HepG2 (cell line): ENCODE measurements around the gene DLG1. TPM values are rescaled to one million over a fixed set of nuclear protein-coding genes. Genes with fewer than 3 reads are reported as not detected.

Source experiments
- ATAC-seq: fragments of 200-7000 bp; cut with Tn5 transposase; 3 replicates; pipeline ENCODE4 v1.9.1; 2020; ENCODE audit warnings: mild to moderate bottlenecking, moderate library complexity
- BruUV-seq: library from RNA; stranded (reverse); fragments of 400-500 nt; replicated peaks from 2 replicates; lab custom pipeline; 2021; lab: Mats Ljungman, UMichigan
- CTCF ChIA-PET: fragments of 300-600 bp; formaldehyde crosslinking; extraction: SDS; loops from one replicate; lab custom pipeline; 2021; ENCODE audit warnings: low total read pairs, inconsistent platforms, low intra/inter-chr PET ratio; lab: Yijun Ruan, JAX
- POLR2A ChIA-PET: fragments of 350-600 bp; sonication (Branson Sonifier 250); formaldehyde crosslinking; loops from one replicate; lab custom pipeline; 2020; ENCODE audit warnings: antibody characterized with exemption, inconsistent platforms; lab: Yijun Ruan, JAX
- DNase-seq: peaks from one replicate; pipeline ENCODE4 v3.0.0-alpha.2; 2015; ENCODE audit warnings: low spot score
- FAIRE-seq: peaks from 3 replicates; lab custom pipeline; 2011; peaks lifted over from hg19 to GRCh38; lab: Jason Lieb, UNC
- H2AFZ ChIP-seq: one replicate; pipeline ENCODE4 v1.6.1; 2011; ENCODE audit warnings: low read length, inconsistent platforms
- H3K27ac ChIP-seq: fragments of 300-600 bp; 3 replicates; pipeline ENCODE4 v1.8.0; 2011; ENCODE audit warnings: mixed run types, mild to moderate bottlenecking, mixed read lengths, low read length, inconsistent platforms; ENCODE audit not compliant: insufficient read depth; ENCODE audit errors: extremely low read length
- H3K27me3 ChIP-seq, 2 experiments: fragments of 200-600 bp in 1 of 2; 2 replicates in 1 of 2; 3 replicates in 1 of 2; pipeline versions ENCODE4 v1.6.0 to v1.8.0; 2011; ENCODE audit warnings: low read length in 2 of 2, mild to moderate bottlenecking in 2 of 2, moderate library complexity in 2 of 2, inconsistent platforms in 1 of 2; ENCODE audit not compliant: insufficient read depth in 2 of 2, control insufficient read depth in 1 of 2
- H3K36me3 ChIP-seq, 2 experiments: fragments of 200-600 bp in 1 of 2; replicated peaks in 1 of 2; 2 replicates in 1 of 2; 3 replicates in 1 of 2; pipeline versions ENCODE4 v1.5.1 to v1.8.0; 2011; ENCODE audit warnings: low read length in 2 of 2, inconsistent platforms in 1 of 2; ENCODE audit not compliant: insufficient read depth in 2 of 2, control insufficient read depth in 1 of 2
- H3K4me1 ChIP-seq: 2 replicates; pipeline ENCODE4 v1.5.1; 2012; ENCODE audit warnings: low read length, inconsistent platforms; ENCODE audit not compliant: insufficient read depth
- H3K4me2 ChIP-seq: 2 replicates; pipeline ENCODE4 v1.6.0; 2011; ENCODE audit warnings: low read depth, low read length, inconsistent platforms
- H3K4me3 ChIP-seq, 3 experiments: fragments of 200-600 bp in 1 of 3; sonication (generic), shearing (Covaris generic) in 1 of 3; replicated peaks in 1 of 3; 2 replicates each; pipeline ENCODE4 v1.5.1; 2011 to 2016; ENCODE audit warnings: low read length in 3 of 3, inconsistent platforms in 2 of 3, low read depth in 2 of 3, mild to moderate bottlenecking in 2 of 3, control low read depth in 1 of 3, mixed read lengths in 1 of 3; ENCODE audit not compliant: insufficient read depth in 1 of 3
- H3K79me2 ChIP-seq: one replicate; pipeline ENCODE4 v1.6.1; 2011; ENCODE audit warnings: low read length, inconsistent platforms; ENCODE audit not compliant: insufficient read depth
- H3K9ac ChIP-seq: 2 replicates; pipeline ENCODE4 v1.6.0; 2011; ENCODE audit warnings: mild to moderate bottlenecking, low read depth, low read length, inconsistent platforms; ENCODE audit not compliant: insufficient read depth
- H3K9me3 ChIP-seq: 2 replicates; pipeline ENCODE4 v1.5.1; 2012; ENCODE audit warnings: mild to moderate bottlenecking, low read length
- H4K20me1 ChIP-seq: 2 replicates; pipeline ENCODE4 v1.6.0; 2011; ENCODE audit warnings: inconsistent platforms, mild to moderate bottlenecking, low read length, moderate library complexity; ENCODE audit not compliant: insufficient read depth
- ISX ChIP-seq: sonication (generic); formaldehyde crosslinking; conservative IDR thresholded peaks from 2 replicates; pipeline ENCODE4 v1.5.0; 2020; ENCODE audit warnings: missing genetic modification reagents
- MLLT10 ChIP-seq: sonication (generic); formaldehyde crosslinking; IDR thresholded peaks from 2 replicates; pipeline ENCODE4 v1.4.0; 2020; ENCODE audit warnings: missing genetic modification reagents
- PAWR ChIP-seq: sonication (generic); formaldehyde crosslinking; IDR thresholded peaks from 2 replicates; pipeline ENCODE4 v1.4.0; 2020; ENCODE audit warnings: missing genetic modification reagents, mild to moderate bottlenecking, borderline replicate concordance
- SNAI1 ChIP-seq: sonication (generic); formaldehyde crosslinking; IDR thresholded peaks from 2 replicates; pipeline ENCODE4 v1.5.0; 2020; ENCODE audit warnings: mild to moderate bottlenecking, missing genetic modification reagents, borderline replicate concordance
- SOX6 ChIP-seq, 2 experiments: fragments of 450-650 bp in 1 of 2; sonication (generic) in 1 of 2; formaldehyde crosslinking in 1 of 2; IDR thresholded peaks; 2 replicates each; pipeline versions ENCODE4 v1.4.0 to v1.6.1; 2017 to 2020; ENCODE audit warnings: antibody characterized with exemption in 1 of 2, mild to moderate bottlenecking in 1 of 2, missing genetic modification reagents in 1 of 2
- SP140L ChIP-seq: sonication (generic); formaldehyde crosslinking; IDR thresholded peaks from 2 replicates; pipeline ENCODE4 v1.4.0; 2020; ENCODE audit warnings: missing genetic modification reagents, borderline replicate concordance
- TCF7 ChIP-seq: sonication (generic); IDR thresholded peaks from 2 replicates; pipeline ENCODE4 v1.6.1; 2016; ENCODE audit warnings: antibody characterized with exemption, low read depth
- ZBTB8A ChIP-seq: sonication (generic); formaldehyde crosslinking; IDR thresholded peaks from 2 replicates; pipeline ENCODE4 v1.4.0; 2020; ENCODE audit warnings: mild to moderate bottlenecking, low read depth, missing genetic modification reagents, borderline replicate concordance
- ZMAT3 ChIP-seq: sonication (generic); formaldehyde crosslinking; conservative IDR thresholded peaks from 2 replicates; pipeline ENCODE4 v1.7.0; 2021; ENCODE audit warnings: missing genetic modification reagents
- ZNF251 ChIP-seq: sonication (generic); formaldehyde crosslinking; IDR thresholded peaks from 2 replicates; pipeline ENCODE4 v1.9.0; 2021; ENCODE audit warnings: mild to moderate bottlenecking, missing genetic modification reagents
- ZNF747 ChIP-seq: sonication (generic); formaldehyde crosslinking; IDR thresholded peaks from 2 replicates; pipeline ENCODE4 v1.8.1; 2023; ENCODE audit warnings: missing genetic modification reagents, mild to moderate bottlenecking, borderline replicate concordance
- WGBS: methylation state at CpG from one replicate; pipeline ENCODE4 v1.1.6; 2017; ENCODE audit warnings: low lambda C conversion rate; 5-methylcytosine and 5-hydroxymethylcytosine counted together
- in situ Hi-C: cut with HindIII; loops from 2 replicates; pipeline ENCODE4 v1.10.0; 2017; ENCODE audit warnings: low pct_unique_long_range_greater_than_20kb; ENCODE audit not compliant: extremely low pct_ligation_motif_present
- intact Hi-C: fragments of 100-400 bp; cut with micrococcal nuclease; formaldehyde crosslinking; loops from one replicate; pipeline ENCODE4 v1.10.0; 2022; ENCODE audit not compliant: unreplicated experiment
- polyA plus RNA-seq, 8 experiments: library from polyadenylated mRNA; depleted of rRNA in 3 of 8; stranded (reverse) in 7 of 8; unstranded in 1 of 8; fragments of >200 nt; fragmentation: Illumina TruSeq in 4 of 8; extraction: Trizol in 4 of 8; gene quantifications; 2 replicates each; pipeline versions ENCODE4 v1.2.1 to v1.2.3, GENCODE V29; 2011 to 2016; ENCODE audit warnings: low read depth in 4 of 8, missing spikeins in 1 of 8, mixed read lengths in 1 of 8; ENCODE audit not compliant: insufficient read depth in 1 of 8
- total RNA-seq, 5 experiments: library from RNA; depleted of rRNA; stranded (reverse); fragments of >200 nt; fragmentation: Illumina TruSeq; extraction: Trizol; gene quantifications; 2 replicates each; pipeline ENCODE4 v1.2.3, GENCODE V29; 2016; ENCODE audit warnings: low read depth in 1 of 5
- TF ChIP-seq, protein P1 (sequence below): sonication (generic); formaldehyde crosslinking; IDR thresholded peaks from 2 replicates; pipeline ENCODE4 v1.4.0; 2020; ENCODE audit warnings: mild to moderate bottlenecking, missing genetic modification reagents
- TF ChIP-seq, protein P2 (sequence below): sonication (generic); formaldehyde crosslinking; IDR thresholded peaks from 2 replicates; pipeline ENCODE4 v1.4.0; 2020; ENCODE audit warnings: missing genetic modification reagents
- TF ChIP-seq, protein P3 (sequence below): fragments of 450-650 bp; IDR thresholded peaks from 2 replicates; pipeline ENCODE4 v1.6.1; 2017; ENCODE audit warnings: mild to moderate bottlenecking
- TF ChIP-seq, protein P4 (sequence below): sonication (generic); formaldehyde crosslinking; IDR thresholded peaks from 2 replicates; pipeline ENCODE4 v1.5.0; 2020; ENCODE audit warnings: mild to moderate bottlenecking, missing genetic modification reagents

The DLG1 gene
- total and polyA plus RNA-seq, 2 of the 13 experiments (the other 11 are each of a cell fraction or from before 2014, with no cell fraction given) = 30.5 to 104 TPM

DNA sequence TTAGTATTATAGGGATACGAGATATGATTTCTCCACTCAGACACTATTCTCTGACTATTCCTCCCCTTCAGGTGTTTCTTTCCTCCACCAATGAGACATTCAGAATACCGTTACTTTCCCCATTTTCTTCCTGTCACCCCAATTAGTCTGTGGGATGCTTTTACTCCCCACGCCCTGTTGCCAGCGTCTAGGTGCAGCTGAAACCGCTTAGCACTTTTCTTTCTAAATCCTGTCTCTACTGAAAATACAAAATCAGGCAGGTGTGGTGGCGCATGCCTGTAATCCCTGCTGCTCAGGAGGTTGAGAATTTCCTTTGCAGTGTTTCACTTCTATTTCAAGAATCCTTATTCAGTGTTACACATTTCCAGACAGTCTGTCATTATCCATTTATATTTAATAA, 49.6 kb upstream of the DLG1 start (continued):
- TF ChIP-seq ZBTB8A (CRISPR knock-in tag) (no peak), ZNF251 (CRISPR knock-in tag) (no peak), SNAI1 (CRISPR knock-in tag) (no peak), SOX6 (IDR thresholded peaks at IDR 0.05) (no peak), SOX6 (CRISPR knock-in tag; IDR thresholded peaks at IDR 0.05) (no peak), ISX (no peak), ZNF747 (CRISPR knock-in tag) (no peak), SP140L (CRISPR knock-in tag) (no peak), MLLT10 (CRISPR knock-in tag) (no peak)
- TF ChIP-seq, protein P1, sequence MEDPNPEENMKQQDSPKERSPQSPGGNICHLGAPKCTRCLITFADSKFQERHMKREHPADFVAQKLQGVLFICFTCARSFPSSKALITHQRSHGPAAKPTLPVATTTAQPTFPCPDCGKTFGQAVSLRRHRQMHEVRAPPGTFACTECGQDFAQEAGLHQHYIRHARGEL (CRISPR knock-in tag) = no peak
- TF ChIP-seq, protein P2, sequence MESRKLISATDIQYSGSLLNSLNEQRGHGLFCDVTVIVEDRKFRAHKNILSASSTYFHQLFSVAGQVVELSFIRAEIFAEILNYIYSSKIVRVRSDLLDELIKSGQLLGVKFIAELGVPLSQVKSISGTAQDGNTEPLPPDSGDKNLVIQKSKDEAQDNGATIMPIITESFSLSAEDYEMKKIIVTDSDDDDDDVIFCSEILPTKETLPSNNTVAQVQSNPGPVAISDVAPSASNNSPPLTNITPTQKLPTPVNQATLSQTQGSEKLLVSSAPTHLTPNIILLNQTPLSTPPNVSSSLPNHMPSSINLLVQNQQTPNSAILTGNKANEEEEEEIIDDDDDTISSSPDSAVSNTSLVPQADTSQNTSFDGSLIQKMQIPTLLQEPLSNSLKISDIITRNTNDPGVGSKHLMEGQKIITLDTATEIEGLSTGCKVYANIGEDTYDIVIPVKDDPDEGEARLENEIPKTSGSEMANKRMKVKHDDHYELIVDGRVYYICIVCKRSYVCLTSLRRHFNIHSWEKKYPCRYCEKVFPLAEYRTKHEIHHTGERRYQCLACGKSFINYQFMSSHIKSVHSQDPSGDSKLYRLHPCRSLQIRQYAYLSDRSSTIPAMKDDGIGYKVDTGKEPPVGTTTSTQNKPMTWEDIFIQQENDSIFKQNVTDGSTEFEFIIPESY (CRISPR knock-in tag) = no peak

DNA sequence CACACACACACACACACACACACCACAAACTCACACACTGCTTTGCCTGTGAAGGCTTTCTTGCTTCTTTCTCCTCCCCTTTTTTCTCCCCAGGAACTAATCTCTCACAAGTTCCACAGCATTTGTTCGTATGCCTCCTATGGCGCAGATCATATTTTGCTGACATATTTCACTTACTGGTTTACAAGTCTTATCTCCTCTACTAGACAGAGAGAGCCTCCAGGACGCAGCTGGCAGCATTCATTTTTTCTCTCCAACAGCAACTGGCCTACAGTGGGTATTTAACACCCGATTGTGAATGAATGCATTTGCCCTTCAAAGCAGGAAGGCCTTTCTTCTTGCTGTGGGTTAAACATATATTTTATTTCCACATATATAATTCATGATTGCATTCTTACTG, 47.0 kb upstream of the DLG1 start:
- Histone ChIP-seq H3K9me3 (no peaks in the 10 kb centered on the region), H3K4me1 (peaks cover 6% of the 10 kb centered on the region), H3K4me2 (no peak overlapping the region), H2AFZ (no peak overlapping the region), H3K36me3 (no peaks in the 10 kb centered on the region), H3K27ac (no peak overlapping the region), H4K20me1 (no peaks in the 10 kb centered on the region), H3K4me3 (no peak overlapping the region), H3K79me2 (no peaks in the 10 kb centered on the region), H3K27me3 (no peaks in the 10 kb centered on the region), H3K9ac (no peak overlapping the region)
- FAIRE-seq = no peak
- POLR2A ChIA-PET = no interaction called here
- intact Hi-C loops = no loop called here
- no peak for DNase-seq
- WGBS = 93% methylated on average over 4 of the region's 4 CpGs
- in situ Hi-C loops = no loop called here
- CTCF ChIA-PET = no interaction called here
- ATAC-seq = no peak
- BruUV-seq = no TSS peak
- TF ChIP-seq ZMAT3 (CRISPR knock-in tag) (no peak), TCF7 (no peak), PAWR (CRISPR knock-in tag) (no peak)
- TF ChIP-seq, protein P3, sequence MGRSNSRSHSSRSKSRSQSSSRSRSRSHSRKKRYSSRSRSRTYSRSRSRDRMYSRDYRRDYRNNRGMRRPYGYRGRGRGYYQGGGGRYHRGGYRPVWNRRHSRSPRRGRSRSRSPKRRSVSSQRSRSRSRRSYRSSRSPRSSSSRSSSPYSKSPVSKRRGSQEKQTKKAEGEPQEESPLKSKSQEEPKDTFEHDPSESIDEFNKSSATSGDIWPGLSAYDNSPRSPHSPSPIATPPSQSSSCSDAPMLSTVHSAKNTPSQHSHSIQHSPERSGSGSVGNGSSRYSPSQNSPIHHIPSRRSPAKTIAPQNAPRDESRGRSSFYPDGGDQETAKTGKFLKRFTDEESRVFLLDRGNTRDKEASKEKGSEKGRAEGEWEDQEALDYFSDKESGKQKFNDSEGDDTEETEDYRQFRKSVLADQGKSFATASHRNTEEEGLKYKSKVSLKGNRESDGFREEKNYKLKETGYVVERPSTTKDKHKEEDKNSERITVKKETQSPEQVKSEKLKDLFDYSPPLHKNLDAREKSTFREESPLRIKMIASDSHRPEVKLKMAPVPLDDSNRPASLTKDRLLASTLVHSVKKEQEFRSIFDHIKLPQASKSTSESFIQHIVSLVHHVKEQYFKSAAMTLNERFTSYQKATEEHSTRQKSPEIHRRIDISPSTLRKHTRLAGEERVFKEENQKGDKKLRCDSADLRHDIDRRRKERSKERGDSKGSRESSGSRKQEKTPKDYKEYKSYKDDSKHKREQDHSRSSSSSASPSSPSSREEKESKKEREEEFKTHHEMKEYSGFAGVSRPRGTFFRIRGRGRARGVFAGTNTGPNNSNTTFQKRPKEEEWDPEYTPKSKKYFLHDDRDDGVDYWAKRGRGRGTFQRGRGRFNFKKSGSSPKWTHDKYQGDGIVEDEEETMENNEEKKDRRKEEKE = no peak
- TF ChIP-seq, protein P4, sequence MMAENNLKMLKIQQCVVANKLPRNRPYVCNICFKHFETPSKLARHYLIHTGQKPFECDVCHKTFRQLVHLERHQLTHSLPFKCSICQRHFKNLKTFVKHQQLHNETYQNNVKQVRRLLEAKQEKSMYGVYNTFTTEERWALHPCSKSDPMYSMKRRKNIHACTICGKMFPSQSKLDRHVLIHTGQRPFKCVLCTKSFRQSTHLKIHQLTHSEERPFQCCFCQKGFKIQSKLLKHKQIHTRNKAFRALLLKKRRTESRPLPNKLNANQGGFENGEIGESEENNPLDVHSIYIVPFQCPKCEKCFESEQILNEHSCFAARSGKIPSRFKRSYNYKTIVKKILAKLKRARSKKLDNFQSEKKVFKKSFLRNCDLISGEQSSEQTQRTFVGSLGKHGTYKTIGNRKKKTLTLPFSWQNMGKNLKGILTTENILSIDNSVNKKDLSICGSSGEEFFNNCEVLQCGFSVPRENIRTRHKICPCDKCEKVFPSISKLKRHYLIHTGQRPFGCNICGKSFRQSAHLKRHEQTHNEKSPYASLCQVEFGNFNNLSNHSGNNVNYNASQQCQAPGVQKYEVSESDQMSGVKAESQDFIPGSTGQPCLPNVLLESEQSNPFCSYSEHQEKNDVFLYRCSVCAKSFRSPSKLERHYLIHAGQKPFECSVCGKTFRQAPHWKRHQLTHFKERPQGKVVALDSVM (CRISPR knock-in tag) = no peak
